GM13977 (cell line): ENCODE results near the gene PPY.

Source experiments
- DNase-seq: peaks from one replicate; pipeline ENCODE4 v3.0.0; 2012; ENCODE audit warnings: low spot score
- in situ Hi-C: fragments of 300-500 bp; cut with MboI; formaldehyde crosslinking; loops from one replicate; pipeline ENCODE4 v1.12.0; 2022; ENCODE audit warnings: low sequenced_read_pairs, low pct_unique_long_range_greater_than_20kb, mixed read lengths, inconsistent platforms; ENCODE audit not compliant: unreplicated experiment
- TF ChIP-seq, protein P1 (sequence below): IDR thresholded peaks from 2 replicates; pipeline ENCODE4 v1.5.1; 2012; ENCODE audit warnings: mild to moderate bottlenecking, control low read depth; ENCODE audit not compliant: insufficient read depth; ENCODE audit errors: extremely low read depth, missing control alignments

PPY gene

DNA sequence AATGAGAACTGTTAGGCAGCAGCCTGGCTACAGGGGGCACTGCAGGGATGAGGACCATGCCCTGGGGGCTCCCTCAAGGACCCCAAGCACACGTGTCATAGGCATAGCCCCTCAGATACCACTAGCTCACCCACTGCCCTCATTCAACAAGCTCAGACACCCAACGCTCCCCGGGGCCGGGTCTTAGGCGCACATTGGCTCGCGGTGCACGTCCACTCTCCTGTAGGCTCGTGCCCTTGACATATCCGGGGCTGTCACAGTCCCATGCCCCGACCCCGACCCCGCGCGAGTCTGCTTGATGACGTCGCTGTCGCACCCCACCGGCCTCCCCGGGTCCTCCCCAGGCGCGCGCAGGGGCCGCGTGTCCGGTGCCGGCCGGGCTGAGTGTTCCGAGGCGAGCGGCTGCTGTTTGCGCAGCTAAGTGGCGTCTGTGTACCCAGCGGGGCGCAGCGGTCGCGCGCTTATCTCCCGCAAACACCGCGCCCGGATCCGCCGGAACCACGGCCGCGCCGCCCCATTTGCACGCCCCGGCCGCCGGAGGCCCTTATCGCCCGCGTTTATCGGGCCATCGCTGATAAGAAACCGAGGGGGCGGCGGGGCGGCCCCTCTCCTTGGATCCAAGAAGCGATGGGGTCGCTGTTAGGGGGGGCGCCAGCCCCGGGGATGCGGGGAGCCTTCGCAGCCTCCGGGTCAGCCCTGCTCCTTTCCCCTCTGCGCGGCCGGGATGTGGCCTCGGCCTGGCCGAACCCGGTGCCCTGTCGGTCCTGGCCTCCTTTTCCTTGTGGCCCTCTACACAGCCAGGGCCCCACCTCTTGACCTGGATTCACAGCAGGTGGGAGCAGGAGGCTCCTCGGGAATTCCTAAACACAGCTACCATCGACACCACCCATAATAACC is 41.5 kb upstream of the PPY start:
- TF ChIP-seq, protein P1, sequence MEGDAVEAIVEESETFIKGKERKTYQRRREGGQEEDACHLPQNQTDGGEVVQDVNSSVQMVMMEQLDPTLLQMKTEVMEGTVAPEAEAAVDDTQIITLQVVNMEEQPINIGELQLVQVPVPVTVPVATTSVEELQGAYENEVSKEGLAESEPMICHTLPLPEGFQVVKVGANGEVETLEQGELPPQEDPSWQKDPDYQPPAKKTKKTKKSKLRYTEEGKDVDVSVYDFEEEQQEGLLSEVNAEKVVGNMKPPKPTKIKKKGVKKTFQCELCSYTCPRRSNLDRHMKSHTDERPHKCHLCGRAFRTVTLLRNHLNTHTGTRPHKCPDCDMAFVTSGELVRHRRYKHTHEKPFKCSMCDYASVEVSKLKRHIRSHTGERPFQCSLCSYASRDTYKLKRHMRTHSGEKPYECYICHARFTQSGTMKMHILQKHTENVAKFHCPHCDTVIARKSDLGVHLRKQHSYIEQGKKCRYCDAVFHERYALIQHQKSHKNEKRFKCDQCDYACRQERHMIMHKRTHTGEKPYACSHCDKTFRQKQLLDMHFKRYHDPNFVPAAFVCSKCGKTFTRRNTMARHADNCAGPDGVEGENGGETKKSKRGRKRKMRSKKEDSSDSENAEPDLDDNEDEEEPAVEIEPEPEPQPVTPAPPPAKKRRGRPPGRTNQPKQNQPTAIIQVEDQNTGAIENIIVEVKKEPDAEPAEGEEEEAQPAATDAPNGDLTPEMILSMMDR, result no peak
- DNase-seq, result no peak
- in situ Hi-C loops, result no loop called here

DNA sequence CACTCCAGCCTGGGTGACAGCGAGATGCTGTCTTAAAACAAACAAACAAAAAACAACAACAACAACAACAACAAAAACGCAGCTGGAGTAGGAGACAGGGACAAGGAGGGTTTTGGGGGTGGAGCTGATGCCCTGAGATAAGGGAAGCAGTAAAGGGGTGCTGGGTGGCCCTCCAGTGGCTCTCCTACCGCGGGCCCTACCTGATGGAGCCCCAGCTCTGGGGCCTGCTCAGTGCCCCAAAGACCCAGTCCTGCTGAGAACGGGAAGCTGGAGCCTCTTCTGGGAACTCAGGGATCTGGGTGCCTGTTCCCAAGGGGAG is 40.9 kb upstream of the PPY start:
- in situ Hi-C loops, result no loop called here
- TF ChIP-seq, protein P1, result no peak
- DNase-seq, result no peak

DNA sequence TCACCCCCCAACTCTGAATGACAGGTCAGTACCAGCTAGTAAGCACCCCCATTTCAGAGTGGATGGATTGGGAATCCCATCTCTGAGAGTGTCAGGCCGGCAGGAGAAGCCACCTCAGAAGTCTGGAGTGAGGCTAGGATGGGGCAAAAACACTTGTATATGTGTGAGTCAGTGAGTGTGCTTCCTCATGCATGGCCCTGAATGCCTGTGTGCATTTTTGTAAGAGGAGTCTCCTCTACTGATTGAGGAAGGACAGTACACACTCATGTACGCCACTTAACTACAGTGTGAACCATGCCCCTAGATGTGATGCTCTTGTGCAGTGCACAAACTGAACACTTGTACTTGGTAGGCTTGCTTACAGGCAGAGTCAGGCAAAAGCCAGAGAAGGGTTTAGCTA is 39.9 kb upstream of the PPY start:
- in situ Hi-C loops, result no loop called here
- TF ChIP-seq, protein P1, result no peak
- DNase-seq, result no peak

DNA sequence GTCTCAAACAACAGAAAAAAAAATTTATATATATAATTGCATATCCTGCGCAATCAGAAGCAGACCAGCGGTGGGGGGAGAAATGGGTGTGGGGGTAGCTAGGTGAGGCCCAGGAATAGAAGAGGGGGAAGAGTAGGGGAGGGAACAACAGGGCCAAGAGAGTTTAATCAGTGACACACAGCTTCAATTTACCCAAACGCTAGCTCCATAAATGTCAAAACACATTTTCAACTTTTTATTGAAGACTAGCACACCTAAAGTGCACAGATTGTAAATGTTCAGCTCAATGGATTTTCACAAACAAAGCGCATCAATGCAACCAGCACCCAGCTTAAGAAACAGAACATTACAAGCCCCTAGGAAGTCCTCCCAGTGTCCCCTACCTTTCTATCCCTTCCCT is 37.4 kb upstream of the PPY start:
- TF ChIP-seq, protein P1, result no peak
- in situ Hi-C loops, result no loop called here
- no peak for DNase-seq

DNA sequence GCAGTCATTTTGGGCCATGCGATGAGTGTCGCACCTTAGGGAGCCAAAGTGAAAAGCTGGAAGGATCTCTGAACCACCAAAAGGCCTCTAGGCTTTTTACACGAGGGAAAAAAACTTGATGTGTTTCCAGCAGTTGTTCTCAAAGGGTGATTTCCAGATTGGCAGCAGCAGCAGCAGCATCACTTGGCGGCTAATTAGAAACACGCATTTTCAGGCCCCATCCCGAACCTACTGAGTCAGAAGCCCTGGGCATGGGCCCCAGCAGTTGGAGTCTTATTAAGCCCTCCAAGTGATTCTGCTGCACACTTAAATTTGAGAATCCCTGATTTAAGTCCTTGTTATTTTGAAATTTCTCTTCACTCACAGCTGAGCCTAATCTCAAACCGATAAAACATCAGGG is 36.7 kb upstream of the PPY start:
- TF ChIP-seq, protein P1, result no peak
- in situ Hi-C loops, result no loop called here
- no peak for DNase-seq

DNA sequence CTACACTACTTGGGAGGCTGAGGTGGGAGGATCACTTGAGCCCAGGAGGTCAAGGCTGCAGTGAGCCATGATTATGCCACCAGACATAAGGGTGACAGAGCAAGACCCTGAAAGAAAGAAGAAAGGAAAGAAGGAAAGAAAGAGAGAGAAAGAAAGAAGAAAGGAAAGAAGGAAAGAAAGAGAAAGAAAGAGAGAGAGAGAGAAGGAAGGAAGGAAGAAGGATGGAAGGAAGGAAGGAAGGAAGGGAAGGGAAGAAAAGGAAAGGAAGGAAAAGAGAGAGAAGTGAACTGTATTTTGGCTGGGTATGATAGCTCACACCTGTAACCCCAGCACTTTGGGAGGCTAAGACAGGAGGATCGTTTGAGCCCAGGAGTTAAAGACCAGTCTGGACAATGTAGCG is 35.8 kb upstream of the PPY start:
- in situ Hi-C loops, result no loop called here
- TF ChIP-seq, protein P1, result no peak
- no peak for DNase-seq
